Ovary (tissue), 9 donors: ENCODE results near the gene GDPD2. TPM values are rescaled to one million over a fixed set of nuclear protein-coding genes. Genes with fewer than 3 reads are reported as not detected.

Source experiments
- DNase-seq, 5 donors: peaks; one replicate each; pipeline ENCODE4 v3.0.0-alpha.2; 2019 to 2020
- H3K27ac ChIP-seq, 2 donors: fragments of 200-600 bp; one replicate each; pipeline versions ENCODE4 v1.5.1 to v1.8.0; 2019 to 2022
- H3K27me3 ChIP-seq: fragments of 200-600 bp; one replicate; pipeline ENCODE4 v1.8.0; 2022
- H3K36me3 ChIP-seq: fragments of 200-600 bp; sonication (generic); one replicate; pipeline ENCODE4 v1.5.1; 2019
- H3K4me1 ChIP-seq: one replicate; pipeline ENCODE4 v1.8.1; 2013; ENCODE audit warnings: mild to moderate bottlenecking, moderate library complexity; ENCODE audit not compliant: insufficient read depth
- H3K4me3 ChIP-seq: fragments of 200-600 bp; sonication (generic); one replicate; pipeline ENCODE4 v1.5.1; 2017
- H3K9me3 ChIP-seq, 2 donors: fragments of 200-600 bp in 1 of 2; sonication (generic) in 1 of 2; one replicate each; pipeline versions ENCODE4 v1.5.1 to v1.8.1; 2013 to 2019; ENCODE audit warnings: mild to moderate bottlenecking in 1 of 2, moderate library complexity in 1 of 2
- EP300 ChIP-seq: sonication (generic); formaldehyde crosslinking; IDR thresholded peaks from one replicate; pipeline ENCODE4 v1.6.1; 2017; ENCODE audit warnings: antibody characterized with exemption
- POLR2A ChIP-seq: fragments of 450-650 bp; IDR thresholded peaks from one replicate; pipeline ENCODE4 v1.6.1; 2017; ENCODE audit warnings: antibody characterized with exemption, mild to moderate bottlenecking, moderate library complexity
- WGBS, 3 donors: extraction: QIAGEN DNeasy Blood & Tissue Kit in 1 of 3; methylation state at CpG; one replicate each; pipeline versions ENCODE4 v1.1.5 to v1.1.7; 2013 to 2017; 5-methylcytosine and 5-hydroxymethylcytosine counted together
- intact Hi-C, 4 donors: fragments of 100-400 bp; cut with DNase I; formaldehyde crosslinking; loops; one replicate each; pipeline versions ENCODE4 v1.11.0 to v1.15.1; 2022 to 2023
- polyA plus RNA-seq, 2 donors: library from polyadenylated mRNA; stranded (reverse); fragments of 200-250 nt in 1 of 2; fragments of 350-450 nt in 1 of 2; fragmentation: Illumina TruSeq in 1 of 2; extraction: RNeasy Lipid Tissue Mini Kit (QIAGEN cat#74804) in 1 of 2; gene quantifications; one replicate each; pipeline ENCODE4 v1.2.3, GENCODE V29; 2013 to 2014
- small RNA-seq: library from RNA; depleted of rRNA; stranded (forward); fragments of <200 nt; gene quantifications from one replicate; pipeline ENCODE3, GENCODE V24; 2016
- total RNA-seq, 7 donors: library from RNA; depleted of rRNA in 2 of 7; stranded (reverse); fragments of >200 nt in 2 of 7; fragmentation: NEBNext Ultra II Directional in 3 of 7; extraction: Animal tissue kit (Norgen Biotek cat#: 25700) in 3 of 7; gene quantifications; one replicate each; pipeline versions ENCODE4 v1.1.0 to v1.2.4, GENCODE V29; 2016 to 2023
- TF ChIP-seq, protein P1 (sequence below), 3 donors: fragments of 450-650 bp in 2 of 3; fragments of 200-600 bp in 1 of 3; IDR thresholded peaks; one replicate each; pipeline versions ENCODE4 v1.5.1 to v1.8.0; 2016 to 2022; ENCODE audit warnings: antibody characterized with exemption in 3 of 3, mild to moderate bottlenecking in 1 of 3
- donor health status: DM: no; HTN: no; CAD: no; lungs with moderate emphysema.
- donor health status: DM: no; HTN: no; CAD: no.
- donor health status: Bipolar disorder and iron deficiency.
- donor health status: DM: yes; HTN: yes; CAD: no.
- donor health status: DM: no; HTN: no; CAD: no.
- donor health status: DM: yes; HTN: yes; CAD: no.

Gene GDPD2
- total and polyA plus RNA-seq, 9 donors, result not detected

DNA sequence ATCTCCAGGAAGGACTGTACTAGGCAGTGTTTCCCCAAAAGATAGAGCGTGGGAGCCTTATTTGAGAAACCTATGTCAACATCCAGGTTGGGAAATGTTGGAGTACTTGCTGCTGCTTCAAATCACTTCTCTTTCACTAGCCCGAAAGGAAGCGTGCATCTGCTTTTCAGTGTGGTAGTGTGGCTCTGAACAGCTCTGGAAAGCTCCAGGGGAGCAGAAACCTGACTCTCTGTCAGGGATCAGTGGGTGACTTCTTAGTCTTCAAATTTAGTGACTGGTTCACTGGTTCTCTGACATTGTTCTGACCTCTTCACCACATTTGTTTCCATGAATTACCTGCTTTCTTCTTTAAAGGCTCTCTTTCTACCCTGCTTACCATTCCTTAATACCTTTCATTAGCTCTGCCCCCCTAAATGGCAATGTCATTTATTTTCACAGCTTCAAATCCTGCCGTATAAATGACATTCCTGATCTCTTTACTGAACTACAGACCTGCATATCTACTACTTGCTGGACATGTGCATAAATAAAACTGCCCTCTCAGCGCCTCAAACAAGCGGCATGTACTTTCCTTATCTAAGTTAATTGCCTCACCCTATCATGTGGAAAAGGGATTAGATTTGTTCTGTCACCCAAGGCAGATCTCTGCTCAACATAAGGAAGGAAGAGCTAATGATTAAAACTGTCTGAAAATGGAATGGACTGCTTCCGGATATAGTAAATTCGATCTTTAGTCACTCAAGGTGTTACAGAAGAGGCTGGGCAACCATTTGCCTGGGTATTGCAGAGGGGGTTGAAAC lies 58.6 kb downstream of the GDPD2 start:
- Histone ChIP-seq H3K4me3 (no peak overlapping the region), H3K9me3 (no peaks in the 10 kb centered on the region), H3K36me3 (no peaks in the 10 kb centered on the region), H3K4me1 (peaks cover 3% of the 10 kb centered on the region), H3K27ac (no peak overlapping the region), H3K27me3 (no peaks in the 10 kb centered on the region)
- intact Hi-C loops, result loop anchor here in 1 of 4 donors (5.0 kb wide), 1 partner anchor 34 kb away; no protein-coding TSS in a partner anchor
- 75 to 81% (median 77%) methylated on average over 8 of the region's 8 CpGs for WGBS, 3 donors
- TF ChIP-seq EP300, result no peak
- TF ChIP-seq POLR2A, result no peak
- TF ChIP-seq, protein P1, sequence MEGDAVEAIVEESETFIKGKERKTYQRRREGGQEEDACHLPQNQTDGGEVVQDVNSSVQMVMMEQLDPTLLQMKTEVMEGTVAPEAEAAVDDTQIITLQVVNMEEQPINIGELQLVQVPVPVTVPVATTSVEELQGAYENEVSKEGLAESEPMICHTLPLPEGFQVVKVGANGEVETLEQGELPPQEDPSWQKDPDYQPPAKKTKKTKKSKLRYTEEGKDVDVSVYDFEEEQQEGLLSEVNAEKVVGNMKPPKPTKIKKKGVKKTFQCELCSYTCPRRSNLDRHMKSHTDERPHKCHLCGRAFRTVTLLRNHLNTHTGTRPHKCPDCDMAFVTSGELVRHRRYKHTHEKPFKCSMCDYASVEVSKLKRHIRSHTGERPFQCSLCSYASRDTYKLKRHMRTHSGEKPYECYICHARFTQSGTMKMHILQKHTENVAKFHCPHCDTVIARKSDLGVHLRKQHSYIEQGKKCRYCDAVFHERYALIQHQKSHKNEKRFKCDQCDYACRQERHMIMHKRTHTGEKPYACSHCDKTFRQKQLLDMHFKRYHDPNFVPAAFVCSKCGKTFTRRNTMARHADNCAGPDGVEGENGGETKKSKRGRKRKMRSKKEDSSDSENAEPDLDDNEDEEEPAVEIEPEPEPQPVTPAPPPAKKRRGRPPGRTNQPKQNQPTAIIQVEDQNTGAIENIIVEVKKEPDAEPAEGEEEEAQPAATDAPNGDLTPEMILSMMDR (IDR thresholded peaks at IDR 0.05), result no peak
- DNase-seq, result no peak

GRCh38 chrX:70482300-70482699 lies 59.2 kb downstream of the GDPD2 start:
- DNase-seq, result no peak

More at GRCh38 chrX:70482300-70482699, 59.2 kb downstream of the GDPD2 start:
- peaks cover 3% of the 10 kb centered on the region for H3K4me1 ChIP-seq
- H3K36me3 ChIP-seq, result no peaks in the 10 kb centered on the region
- H3K27me3 ChIP-seq, result no peaks in the 10 kb centered on the region
- intact Hi-C loops, result loop anchor here in 1 of 4 donors (5.0 kb wide), 1 partner anchor 35 kb away; no protein-coding TSS in a partner anchor
- no peaks in the 10 kb centered on the region for H3K9me3 ChIP-seq
- no peak overlapping the region for H3K4me3 ChIP-seq
- no peak overlapping the region for H3K27ac ChIP-seq
- 90 to 98% (median 93%) methylated on average over 2 of the region's 2 CpGs for WGBS, 3 donors
- TF ChIP-seq, protein P1 (IDR thresholded peaks at IDR 0.05), result no peak
- no peak for TF ChIP-seq EP300
- no peak for TF ChIP-seq POLR2A

Small RNA genes within 50 kb of the gene (small RNA-seq; reads per million reads assigned to genes)
- not detected for gene RNU4-81P
- 0.65 reads per million, percentile 33 among the genes with 10 or more reads in this experiment for gene RNY4P23

Other genes with a start within 250 kb of the GDPD2 start
- not detected for gene DGAT2L6, start 245.8 kb upstream of the GDPD2 start, total RNA-seq
- gene DGAT2L6, start 245.8 kb upstream of the GDPD2 start, polyA plus RNA-seq, result not detected
- gene AWAT1, start 188.7 kb upstream of the GDPD2 start, total RNA-seq, result not detected
- gene AWAT1, start 188.7 kb upstream of the GDPD2 start, polyA plus RNA-seq, result not detected
- gene P2RY4, start 163.1 kb upstream of the GDPD2 start, total RNA-seq, result under 1 TPM in 3 of 7 donors, not detected in 4; 0.45 to 0.57 (median 0.48) TPM
- under 1 TPM in 1 of 2 donors, not detected in 1; 0.10 TPM for gene P2RY4, start 163.1 kb upstream of the GDPD2 start, polyA plus RNA-seq
- gene ARR3, start 155.0 kb upstream of the GDPD2 start, total RNA-seq, result not detected
- gene ARR3, start 155.0 kb upstream of the GDPD2 start, polyA plus RNA-seq, result not detected
- not detected for gene RAB41, start 141.1 kb upstream of the GDPD2 start, total RNA-seq
- gene RAB41, start 141.1 kb upstream of the GDPD2 start, polyA plus RNA-seq, result not detected
- 10 to 100 TPM in 6 of 7 donors, 1 to 10 TPM in 1; 9.4 to 29.5 (median 25.1) TPM for gene PDZD11, start 133.4 kb upstream of the GDPD2 start, total RNA-seq
- 10 to 100 TPM; 29.2 to 93.4 TPM for gene PDZD11, start 133.4 kb upstream of the GDPD2 start, polyA plus RNA-seq
- gene KIF4A, start 133.2 kb upstream of the GDPD2 start, total RNA-seq, result under 1 TPM; 0.10 to 0.57 (median 0.15) TPM
- gene KIF4A, start 133.2 kb upstream of the GDPD2 start, polyA plus RNA-seq, result under 1 TPM; 0.23 to 0.90 TPM
- 10 to 100 TPM; 17.2 to 35.7 (median 27.3) TPM for gene DLG3, start 21.5 kb downstream of the GDPD2 start, total RNA-seq
- gene DLG3, start 21.5 kb downstream of the GDPD2 start, polyA plus RNA-seq, result 10 to 100 TPM; 12.6 to 40.5 TPM